IPS DF 19.7 (cell line): ENCODE data around the gene ACER3.
"Not testable (repeated sequence)": the region's sequence is repeated elsewhere in the genome, so short reads cannot be mapped to it uniquely, and the experiment has no call there.

Source experiments
- DNase-seq: peaks from one replicate; pipeline ENCODE4 v3.0.0-alpha.2; 2013; ENCODE audit warnings: low read depth, low spot score

The ACER3 gene

GRCh38 chr11:76836613-76837291 lies 24.0 kb upstream of the ACER3 start:
- no peak for DNase-seq

- DNase-seq = no peak
Measured at GRCh38 chr11:76837696-76838677, 22.7 kb upstream of the ACER3 start.

GRCh38 chr11:76838678-76839068 lies 22.0 kb upstream of the ACER3 start:
- DNase-seq = no peak

GRCh38 chr11:76839311-76839710 lies 21.4 kb upstream of the ACER3 start:
- no peak for DNase-seq

GRCh38 chr11:76841923-76842452 lies 18.7 kb upstream of the ACER3 start:
- no peak for DNase-seq

- DNase-seq = no peak
Measured at GRCh38 chr11:76843907-76844306, 16.8 kb upstream of the ACER3 start.

- no peak for DNase-seq
Measured at GRCh38 chr11:76844511-76844910, 16.2 kb upstream of the ACER3 start.

GRCh38 chr11:76845069-76845468 lies 15.6 kb upstream of the ACER3 start:
- no peak for DNase-seq

- DNase-seq = no peak
Measured at GRCh38 chr11:76846441-76846840, 14.3 kb upstream of the ACER3 start.

- no peak for DNase-seq
Measured at GRCh38 chr11:76849376-76849775, 11.3 kb upstream of the ACER3 start.

- no peak for DNase-seq
Measured at GRCh38 chr11:76850130-76850529, 10.6 kb upstream of the ACER3 start.

- no peak for DNase-seq
Measured at GRCh38 chr11:76850815-76851214, 9.9 kb upstream of the ACER3 start.

GRCh38 chr11:76854709-76855108 lies 6.0 kb upstream of the ACER3 start:
- no peak for DNase-seq

GRCh38 chr11:76855670-76856069 lies 5.0 kb upstream of the ACER3 start:
- DNase-seq = not testable (repeated sequence)

GRCh38 chr11:76856106-76856505 lies 4.6 kb upstream of the ACER3 start:
- no peak for DNase-seq

GRCh38 chr11:76856571-76856970 lies 4.1 kb upstream of the ACER3 start:
- DNase-seq = no peak

GRCh38 chr11:76857781-76858410 lies 2.8 kb upstream of the ACER3 start:
- DNase-seq = no peak

GRCh38 chr11:76859708-76860227 lies 950 bp upstream of the ACER3 start:
- DNase-seq = no peak

- DNase-seq = no peak
Measured at GRCh38 chr11:76861490-76861953, 804 bp downstream of the ACER3 start.

- DNase-seq = not testable (repeated sequence)
Measured at GRCh38 chr11:76862794-76863193, 2.1 kb downstream of the ACER3 start.

GRCh38 chr11:76863196-76863777 lies 2.6 kb downstream of the ACER3 start:
- no peak for DNase-seq
